ENCODE results near the gene CYLD.

CYLD gene

DNA sequence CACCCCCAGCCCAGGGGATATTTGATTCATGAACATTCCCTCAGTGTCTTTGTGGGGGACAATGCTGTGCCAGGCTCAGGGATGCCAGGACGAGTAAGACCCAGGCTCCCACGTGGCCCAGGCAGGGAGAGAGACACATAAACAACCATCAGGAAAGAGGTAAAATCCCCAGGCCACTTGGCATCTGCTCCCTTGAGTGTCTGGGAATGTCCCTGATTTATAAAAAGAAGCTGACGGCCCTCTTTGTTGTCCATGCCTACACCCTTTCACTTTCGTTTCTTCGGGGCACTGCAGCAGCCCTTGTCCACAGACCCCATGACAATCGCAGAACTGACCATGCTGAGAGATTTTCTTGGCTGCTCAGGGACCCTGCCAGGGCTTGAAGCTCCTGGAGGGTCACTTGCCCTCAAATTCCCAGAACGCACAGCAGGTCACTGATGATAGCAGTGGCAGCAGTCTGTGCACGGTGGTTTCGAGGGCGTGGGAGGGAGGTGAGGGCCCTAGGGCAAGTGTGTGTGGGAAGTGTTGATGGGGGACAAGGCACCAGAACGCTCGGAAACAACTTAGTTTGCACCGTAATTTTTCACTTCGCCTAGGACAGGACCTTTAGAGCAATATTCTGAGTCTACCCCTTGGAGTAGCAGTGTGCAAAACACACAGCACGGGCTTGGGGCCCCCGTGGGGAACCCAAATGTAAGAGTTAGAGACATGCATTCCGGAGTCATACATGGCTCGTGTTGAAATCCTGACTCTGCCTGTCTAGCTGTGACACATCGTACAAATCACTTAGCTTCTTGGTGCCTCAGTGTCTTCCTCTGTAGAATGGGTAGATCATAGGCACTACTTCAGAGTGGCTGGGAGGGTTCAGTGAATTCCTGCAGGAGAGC lies 43.8 kb upstream of the CYLD start:
- Histone ChIP-seq H3K4me1 (ENCODE audit: control insufficient read depth in 5 of 5, insufficient read depth in 5 of 5, low read length in 5 of 5) (peaks cover 18 to 58% (median 46%) of the 10 kb centered on the region in 5 donors), H3K27ac (ENCODE audit: low read depth, low read length) (peak overlapping the region; percentile 63), H3K9me3 (ENCODE audit: control insufficient read depth in 5 of 5, low read length in 5 of 5) (peaks cover 0 to 2% (median 0%) of the 10 kb centered on the region in 5 donors), H3K27me3 (ENCODE audit: control insufficient read depth in 5 of 5, insufficient read depth in 4 of 5, low read length in 5 of 5) (peaks cover 0 to 2% (median 0%) of the 10 kb centered on the region in 5 donors), H3K36me3 (ENCODE audit: control insufficient read depth in 5 of 5, insufficient read depth in 5 of 5, low read length in 5 of 5) (no peaks in the 10 kb centered on the region), H3K9ac (ENCODE audit: low read length in 5 of 5) (peak overlapping the region in 3 of 5 donors; percentile 32 to 74 (median 66)), H3K4me3 (ENCODE audit: low read depth in 1 of 5, low read length in 5 of 5) (peak overlapping the region; percentile 36 to 75 (median 62))

DNA sequence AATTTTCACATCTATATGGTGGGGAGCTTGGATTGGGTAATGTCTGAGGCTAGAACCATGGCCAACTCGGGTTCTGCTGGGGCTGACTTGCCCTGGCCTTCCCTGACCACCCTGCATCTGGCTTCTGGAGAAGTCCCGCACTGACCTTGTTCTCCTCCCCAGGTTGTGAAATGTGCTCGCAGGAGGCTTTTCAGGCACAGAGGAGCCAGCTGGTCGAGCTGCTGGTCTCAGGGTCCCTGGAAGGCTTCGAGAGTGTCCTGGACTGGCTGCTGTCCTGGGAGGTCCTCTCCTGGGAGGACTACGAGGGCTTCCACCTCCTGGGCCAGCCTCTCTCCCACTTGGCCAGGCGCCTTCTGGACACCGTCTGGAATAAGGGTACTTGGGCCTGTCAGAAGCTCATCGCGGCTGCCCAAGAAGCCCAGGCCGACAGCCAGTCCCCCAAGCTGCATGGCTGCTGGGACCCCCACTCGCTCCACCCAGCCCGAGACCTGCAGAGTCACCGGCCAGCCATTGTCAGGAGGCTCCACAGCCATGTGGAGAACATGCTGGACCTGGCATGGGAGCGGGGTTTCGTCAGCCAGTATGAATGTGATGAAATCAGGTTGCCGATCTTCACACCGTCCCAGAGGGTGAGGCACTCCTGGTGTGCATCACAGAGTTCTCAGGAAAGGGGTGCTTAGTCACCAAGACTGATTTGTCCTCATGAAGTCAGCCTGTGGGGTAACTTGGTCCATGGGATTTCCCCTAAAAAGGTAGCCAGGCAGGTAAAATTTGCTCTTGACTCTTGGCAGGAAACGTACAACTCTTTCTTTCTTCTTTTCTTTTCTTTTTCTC lies 42.3 kb upstream of the CYLD start:
- no peak overlapping the region for H3K9ac ChIP-seq (ENCODE audit: low read length in 5 of 5)
- peaks cover 0 to 1% (median 0%) of the 10 kb centered on the region in 5 donors for H3K27me3 ChIP-seq (ENCODE audit: control insufficient read depth in 5 of 5, insufficient read depth in 4 of 5, low read length in 5 of 5)
- no peak overlapping the region for H3K4me3 ChIP-seq (ENCODE audit: low read depth in 1 of 5, low read length in 5 of 5)
- H3K27ac ChIP-seq (ENCODE audit: low read depth, low read length) = peak overlapping the region; percentile 15
- H3K36me3 ChIP-seq (ENCODE audit: control insufficient read depth in 5 of 5, insufficient read depth in 5 of 5, low read length in 5 of 5) = no peaks in the 10 kb centered on the region
- peaks cover 5 to 11% (median 9%) of the 10 kb centered on the region in 5 donors for H3K9me3 ChIP-seq (ENCODE audit: control insufficient read depth in 5 of 5, low read length in 5 of 5)
- H3K4me1 ChIP-seq (ENCODE audit: control insufficient read depth in 5 of 5, insufficient read depth in 5 of 5, low read length in 5 of 5) = peaks cover 18 to 45% (median 39%) of the 10 kb centered on the region in 5 donors

DNA sequence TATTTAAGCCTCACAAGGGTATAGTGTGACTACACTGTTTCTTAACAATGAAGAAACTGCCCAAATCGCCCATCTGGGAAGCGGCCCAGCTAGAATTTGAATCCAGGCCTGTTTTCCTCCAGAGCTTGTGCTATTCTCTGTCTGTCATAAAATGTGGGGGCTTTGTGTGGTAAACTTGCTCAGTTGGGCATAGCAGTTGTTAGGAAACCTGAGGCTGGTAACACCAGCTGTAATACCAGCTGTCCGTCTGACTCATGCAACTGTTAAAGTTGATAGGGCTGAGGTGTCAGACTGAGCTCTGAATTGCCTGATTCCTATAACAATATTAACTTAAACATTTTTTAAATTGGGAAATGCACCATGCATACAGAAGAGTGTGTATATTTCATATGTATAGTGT lies 39.2 kb upstream of the CYLD start:
- H3K9ac ChIP-seq (ENCODE audit: low read length in 5 of 5) = no peak overlapping the region
- H3K27me3 ChIP-seq (ENCODE audit: control insufficient read depth in 5 of 5, insufficient read depth in 4 of 5, low read length in 5 of 5) = no peaks in the 10 kb centered on the region
- H3K27ac ChIP-seq (ENCODE audit: low read depth, low read length) = no peak overlapping the region
- peaks cover 12 to 29% (median 18%) of the 10 kb centered on the region in 5 donors for H3K4me1 ChIP-seq (ENCODE audit: control insufficient read depth in 5 of 5, insufficient read depth in 5 of 5, low read length in 5 of 5)
- H3K4me3 ChIP-seq (ENCODE audit: low read depth in 1 of 5, low read length in 5 of 5) = no peak overlapping the region
- H3K36me3 ChIP-seq (ENCODE audit: control insufficient read depth in 5 of 5, insufficient read depth in 5 of 5, low read length in 5 of 5) = no peaks in the 10 kb centered on the region
- H3K9me3 ChIP-seq (ENCODE audit: control insufficient read depth in 5 of 5, low read length in 5 of 5) = peaks cover 5 to 19% (median 14%) of the 10 kb centered on the region in 5 donors

DNA sequence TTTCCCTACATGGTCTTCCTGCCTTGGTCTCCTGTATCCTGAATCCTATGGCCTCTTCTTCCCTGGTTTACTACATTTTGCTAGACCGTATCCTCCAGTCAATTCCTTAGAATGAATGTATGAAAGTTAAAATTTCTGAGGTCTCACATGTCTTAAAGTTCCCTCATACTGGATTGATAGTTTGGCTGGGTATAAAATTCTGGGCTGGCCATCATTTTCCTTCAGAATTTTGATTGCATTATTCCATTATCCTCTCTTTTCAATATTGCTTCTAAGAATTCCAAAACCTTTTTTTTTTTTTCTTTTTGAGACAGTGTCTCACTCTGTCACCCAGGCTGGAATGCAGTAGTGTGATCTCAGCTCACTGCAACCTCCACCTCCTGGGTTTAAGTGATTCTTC lies 37.6 kb upstream of the CYLD start:
- no peak overlapping the region for H3K9ac ChIP-seq (ENCODE audit: low read length in 5 of 5)
- peaks cover 5 to 27% (median 10%) of the 10 kb centered on the region in 5 donors for H3K4me1 ChIP-seq (ENCODE audit: control insufficient read depth in 5 of 5, insufficient read depth in 5 of 5, low read length in 5 of 5)
- peaks cover 5 to 19% (median 14%) of the 10 kb centered on the region in 5 donors for H3K9me3 ChIP-seq (ENCODE audit: control insufficient read depth in 5 of 5, low read length in 5 of 5)
- H3K27ac ChIP-seq (ENCODE audit: low read depth, low read length) = no peak overlapping the region
- peak overlapping the region in 2 of 5 donors; percentile 12 to 43 for H3K4me3 ChIP-seq (ENCODE audit: low read depth in 1 of 5, low read length in 5 of 5)
- no peaks in the 10 kb centered on the region for H3K36me3 ChIP-seq (ENCODE audit: control insufficient read depth in 5 of 5, insufficient read depth in 5 of 5, low read length in 5 of 5)
- H3K27me3 ChIP-seq (ENCODE audit: control insufficient read depth in 5 of 5, insufficient read depth in 4 of 5, low read length in 5 of 5) = no peaks in the 10 kb centered on the region

DNA sequence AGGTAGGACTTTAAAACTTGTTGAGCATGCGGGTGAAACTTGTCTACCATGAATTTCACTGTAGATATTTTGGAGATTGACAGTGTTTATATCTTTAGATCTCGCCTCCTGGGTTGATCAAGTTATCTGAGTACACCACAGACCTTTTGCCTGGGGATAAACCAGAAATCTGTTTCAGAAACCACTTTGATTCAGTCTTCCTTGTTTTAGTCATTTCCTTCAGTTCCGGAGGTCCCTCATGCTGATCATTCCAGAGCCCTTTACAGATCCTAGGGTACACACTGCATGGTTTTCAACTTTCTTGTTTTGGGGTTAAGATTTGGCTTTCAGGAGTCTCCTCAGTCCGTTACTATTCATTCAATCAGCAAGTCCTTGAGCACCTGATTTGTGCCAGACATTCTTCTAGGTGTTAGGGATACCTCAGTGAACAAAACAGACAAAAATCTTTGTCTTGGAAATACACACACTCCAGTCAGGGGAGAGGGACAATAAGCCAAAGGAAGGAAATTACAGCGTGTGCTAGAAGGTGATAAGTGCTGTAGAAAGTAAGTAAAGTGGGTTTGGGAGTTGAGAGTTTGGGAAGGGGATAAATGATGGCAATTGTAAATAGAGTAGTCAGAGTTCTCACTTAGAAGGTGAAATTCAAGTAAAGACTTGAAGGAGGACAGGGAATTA lies 36.3 kb upstream of the CYLD start:
- peaks cover 0 to 22% (median 7%) of the 10 kb centered on the region in 5 donors for H3K4me1 ChIP-seq (ENCODE audit: control insufficient read depth in 5 of 5, insufficient read depth in 5 of 5, low read length in 5 of 5)
- H3K4me3 ChIP-seq (ENCODE audit: low read depth in 1 of 5, low read length in 5 of 5) = no peak overlapping the region
- H3K27ac ChIP-seq (ENCODE audit: low read depth, low read length) = no peak overlapping the region

DNA sequence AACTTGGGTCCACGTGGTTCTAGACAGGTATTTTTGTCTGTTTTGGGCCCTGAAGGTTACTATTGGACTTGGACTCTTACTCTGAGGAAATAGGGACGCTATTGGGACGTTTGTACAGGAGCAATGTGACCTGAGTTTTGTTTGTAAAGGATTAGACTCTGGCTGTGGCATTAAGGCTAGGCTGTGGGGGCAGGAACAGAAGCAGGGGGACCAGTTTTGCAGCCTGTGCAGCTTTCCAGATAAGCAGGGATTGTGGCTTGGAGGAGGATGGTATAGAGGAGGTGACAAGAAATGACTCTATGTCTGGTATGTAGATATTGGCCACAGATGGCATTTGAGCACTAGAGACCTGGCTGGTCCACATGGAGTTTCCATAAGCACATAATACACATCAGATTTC lies 35.6 kb upstream of the CYLD start:
- H3K27ac ChIP-seq (ENCODE audit: low read depth, low read length) = no peak overlapping the region
- H3K36me3 ChIP-seq (ENCODE audit: control insufficient read depth in 5 of 5, insufficient read depth in 5 of 5, low read length in 5 of 5) = peaks cover 0 to 4% (median 0%) of the 10 kb centered on the region in 5 donors
- H3K9ac ChIP-seq (ENCODE audit: low read length in 5 of 5) = no peak overlapping the region
- no peak overlapping the region for H3K4me3 ChIP-seq (ENCODE audit: low read depth in 1 of 5, low read length in 5 of 5)
- H3K27me3 ChIP-seq (ENCODE audit: control insufficient read depth in 5 of 5, insufficient read depth in 4 of 5, low read length in 5 of 5) = no peaks in the 10 kb centered on the region
- peaks cover 0 to 22% (median 7%) of the 10 kb centered on the region in 5 donors for H3K4me1 ChIP-seq (ENCODE audit: control insufficient read depth in 5 of 5, insufficient read depth in 5 of 5, low read length in 5 of 5)
- H3K9me3 ChIP-seq (ENCODE audit: control insufficient read depth in 5 of 5, low read length in 5 of 5) = peaks cover 5 to 19% (median 14%) of the 10 kb centered on the region in 5 donors

More for the DNA sequence above, 36.3 kb upstream of the CYLD start:
- Histone ChIP-seq H3K9ac (ENCODE audit: low read length in 5 of 5) (no peak overlapping the region), H3K9me3 (ENCODE audit: control insufficient read depth in 5 of 5, low read length in 5 of 5) (peaks cover 5 to 19% (median 14%) of the 10 kb centered on the region in 5 donors), H3K27me3 (ENCODE audit: control insufficient read depth in 5 of 5, insufficient read depth in 4 of 5, low read length in 5 of 5) (no peaks in the 10 kb centered on the region), H3K36me3 (ENCODE audit: control insufficient read depth in 5 of 5, insufficient read depth in 5 of 5, low read length in 5 of 5) (no peaks in the 10 kb centered on the region)

DNA sequence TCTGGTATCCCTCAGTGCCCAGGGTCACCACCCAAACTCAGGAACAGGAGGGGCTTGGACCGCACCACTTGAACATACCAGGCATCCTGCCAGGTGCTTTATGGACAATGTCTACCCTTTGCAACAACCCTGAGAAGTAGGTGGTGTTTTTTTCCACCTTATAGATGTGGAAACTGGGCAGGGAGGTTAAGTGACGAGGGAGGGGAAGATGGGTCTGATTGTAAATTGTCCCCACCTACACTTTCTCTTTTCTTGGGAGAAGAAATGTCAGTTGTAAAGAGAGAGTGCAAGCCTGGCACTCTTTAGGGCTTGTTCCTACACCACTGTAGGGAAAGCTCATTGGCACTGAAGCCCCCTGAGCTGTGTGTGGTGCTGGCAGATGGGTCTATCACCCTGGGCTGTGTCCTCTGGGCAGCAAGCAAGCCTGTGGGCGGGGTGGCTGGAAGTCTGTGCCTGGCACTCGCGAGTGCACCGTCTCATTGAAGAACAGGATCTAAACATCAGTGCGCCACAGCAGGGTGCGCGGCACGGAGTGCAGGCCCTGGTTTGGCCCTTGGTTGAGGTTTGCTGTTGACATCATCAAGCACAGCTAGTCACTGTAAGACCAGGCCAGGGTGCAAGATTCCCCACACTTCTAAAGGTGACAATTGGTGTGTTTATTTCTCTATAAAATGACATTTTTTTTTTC lies 33.4 kb upstream of the CYLD start:
- Histone ChIP-seq H3K27me3 (ENCODE audit: control insufficient read depth in 5 of 5, insufficient read depth in 4 of 5, low read length in 5 of 5) (no peaks in the 10 kb centered on the region), H3K4me1 (ENCODE audit: control insufficient read depth in 5 of 5, insufficient read depth in 5 of 5, low read length in 5 of 5) (peaks cover 0 to 41% (median 16%) of the 10 kb centered on the region in 5 donors), H3K9ac (ENCODE audit: low read length in 5 of 5) (no peak overlapping the region), H3K27ac (ENCODE audit: low read depth, low read length) (no peak overlapping the region), H3K4me3 (ENCODE audit: low read depth in 1 of 5, low read length in 5 of 5) (no peak overlapping the region), H3K36me3 (ENCODE audit: control insufficient read depth in 5 of 5, insufficient read depth in 5 of 5, low read length in 5 of 5) (peaks cover 0 to 10% (median 0%) of the 10 kb centered on the region in 5 donors), H3K9me3 (ENCODE audit: control insufficient read depth in 5 of 5, low read length in 5 of 5) (peaks cover 5 to 19% (median 13%) of the 10 kb centered on the region in 5 donors)

DNA sequence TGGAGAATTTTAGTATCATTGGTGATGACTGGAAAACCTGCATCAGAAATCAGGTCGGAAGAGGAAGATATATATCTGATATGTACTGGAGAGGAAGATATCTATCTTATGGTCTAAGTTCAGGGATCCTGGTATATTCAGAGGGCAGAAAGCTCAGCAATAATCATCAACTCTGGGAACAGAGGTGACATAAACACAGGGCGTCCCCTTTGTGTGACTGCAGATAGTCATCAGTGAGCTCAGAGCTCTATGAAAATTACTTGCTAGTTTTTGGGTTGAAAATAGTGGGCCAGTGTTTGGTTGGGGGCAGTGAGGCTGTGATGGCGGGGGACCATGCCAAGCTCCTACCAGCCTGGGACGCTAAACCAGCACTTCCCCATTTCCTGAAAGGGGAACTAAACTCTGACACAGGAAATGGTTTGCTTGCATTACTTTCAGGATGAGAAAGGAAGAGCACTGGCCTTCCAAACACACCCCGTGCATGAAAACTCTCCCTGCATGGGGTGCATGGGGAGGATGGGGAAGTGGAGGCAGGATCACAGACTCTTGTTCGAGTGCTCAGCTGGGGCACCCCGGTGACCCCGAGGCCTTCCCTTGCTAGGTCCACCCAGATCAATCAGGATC lies 32.7 kb upstream of the CYLD start:
- Histone ChIP-seq H3K4me1 (ENCODE audit: control insufficient read depth in 5 of 5, insufficient read depth in 5 of 5, low read length in 5 of 5) (peaks cover 2 to 48% (median 22%) of the 10 kb centered on the region in 5 donors), H3K9ac (ENCODE audit: low read length in 5 of 5) (no peak overlapping the region), H3K27ac (ENCODE audit: low read depth, low read length) (no peak overlapping the region), H3K4me3 (ENCODE audit: low read depth in 1 of 5, low read length in 5 of 5) (no peak overlapping the region), H3K9me3 (ENCODE audit: control insufficient read depth in 5 of 5, low read length in 5 of 5) (peaks cover under 1 to 13% (median 7%) of the 10 kb centered on the region in 5 donors), H3K36me3 (ENCODE audit: control insufficient read depth in 5 of 5, insufficient read depth in 5 of 5, low read length in 5 of 5) (peaks cover 0 to 10% (median 0%) of the 10 kb centered on the region in 5 donors), H3K27me3 (ENCODE audit: control insufficient read depth in 5 of 5, insufficient read depth in 4 of 5, low read length in 5 of 5) (no peaks in the 10 kb centered on the region)

DNA sequence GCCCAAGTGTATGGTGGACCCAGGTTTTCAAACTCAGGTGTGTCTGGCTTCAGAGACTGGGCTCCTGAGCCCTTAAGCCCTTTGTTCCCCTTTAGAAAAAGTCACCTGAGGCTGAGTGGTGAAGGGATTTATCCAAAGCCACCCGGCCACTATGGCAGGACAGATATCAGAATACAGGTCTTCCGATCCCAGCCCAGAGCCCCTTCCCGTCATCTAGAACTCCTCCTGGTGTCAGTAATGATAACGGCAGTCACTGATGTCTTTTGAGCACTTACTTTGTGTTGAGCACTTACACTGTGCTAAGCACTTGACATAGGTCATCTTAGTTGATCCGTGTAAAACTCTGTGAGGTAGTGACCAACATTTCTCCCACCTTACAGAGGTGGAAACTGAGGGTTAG lies 31.9 kb upstream of the CYLD start:
- no peak overlapping the region for H3K27ac ChIP-seq (ENCODE audit: low read depth, low read length)
- H3K4me1 ChIP-seq (ENCODE audit: control insufficient read depth in 5 of 5, insufficient read depth in 5 of 5, low read length in 5 of 5) = peaks cover 3 to 56% (median 30%) of the 10 kb centered on the region in 5 donors
- peaks cover 0 to 10% (median 0%) of the 10 kb centered on the region in 5 donors for H3K36me3 ChIP-seq (ENCODE audit: control insufficient read depth in 5 of 5, insufficient read depth in 5 of 5, low read length in 5 of 5)

More for the DNA sequence above, 31.9 kb upstream of the CYLD start:
- Histone ChIP-seq H3K9ac (ENCODE audit: low read length in 5 of 5) (no peak overlapping the region), H3K4me3 (ENCODE audit: low read depth in 1 of 5, low read length in 5 of 5) (no peak overlapping the region), H3K27me3 (ENCODE audit: control insufficient read depth in 5 of 5, insufficient read depth in 4 of 5, low read length in 5 of 5) (no peaks in the 10 kb centered on the region), H3K9me3 (ENCODE audit: control insufficient read depth in 5 of 5, low read length in 5 of 5) (peaks cover 0 to 6% (median 3%) of the 10 kb centered on the region in 5 donors)

All from subcutaneous abdominal adipose tissue (tissue), 5 donors.